MG63 (cell line): Measurements from ENCODE around the gene TP53I3. TPM values are rescaled to one million over a fixed set of nuclear protein-coding genes. Genes with fewer than 3 reads are reported as not detected.
"Not testable (repeated sequence)": the region's sequence is repeated elsewhere in the genome, so short reads cannot be mapped to it uniquely, and the experiment has no call there.

Experiments
- DNase-seq: peaks from one replicate; pipeline ENCODE4 v3.0.0-alpha.2; 2020
- H3K27me3 ChIP-seq: fragments of 250-450 bp; sonication (Bioruptor Pico); 2 replicates; pipeline ENCODE4 v1.5.1; 2020; ENCODE audit warnings: mild to moderate bottlenecking, moderate library complexity
- H3K36me3 ChIP-seq: fragments of 250-450 bp; sonication (Bioruptor Pico); 2 replicates; pipeline ENCODE4 v1.5.1; 2020; ENCODE audit warnings: mild to moderate bottlenecking, moderate library complexity
- H3K4me3 ChIP-seq: fragments of 250-450 bp; sonication (Bioruptor Pico); 2 replicates; pipeline ENCODE4 v1.5.1; 2020; ENCODE audit warnings: mild to moderate bottlenecking, moderate library complexity
- H3K9me3 ChIP-seq: fragments of 250-450 bp; sonication (Bioruptor Pico); 2 replicates; pipeline ENCODE4 v1.5.1; 2020; ENCODE audit warnings: mild to moderate bottlenecking, moderate library complexity
- total RNA-seq: library from RNA; depleted of rRNA; stranded (reverse); fragments of >200 nt; shearing (Covaris generic); gene quantifications from 2 replicates; pipeline ENCODE4 v1.2.3, GENCODE V29; 2014; ENCODE audit warnings: low replicate concordance; rRNA removed

Gene TP53I3
- 5.0 and 6.5 TPM in 2 replicates for total RNA-seq

GRCh38 chr2:24084386-24085199, at the start of gene TP53I3:
Gene TP53I3, minus strand, starts transcription at chr2:24084834. Its CDS starts 508 bp downstream, at chr2:24084326.
- DNase-seq = peak; percentile 88
- peak within 1 kb of the TSS; percentile 61 for H3K4me3 ChIP-seq
- no peaks in the 10 kb centered on the region; the same call in 1 of the 2 replicates for H3K36me3 ChIP-seq
- no peaks in the 10 kb centered on the region for H3K9me3 ChIP-seq
- no peaks in the 10 kb centered on the region for H3K27me3 ChIP-seq

GRCh38 chr2:24132543-24132942, 47.9 kb upstream of the TP53I3 start:
- H3K36me3 ChIP-seq = no peaks in the 10 kb centered on the region
- no peaks in the 10 kb centered on the region for H3K27me3 ChIP-seq
- no peak for DNase-seq
- no peak overlapping the region for H3K4me3 ChIP-seq
- no peaks in the 10 kb centered on the region for H3K9me3 ChIP-seq

GRCh38 chr2:24125956-24126355, 41.3 kb upstream of the TP53I3 start:
- Histone ChIP-seq H3K36me3 (no peaks in the 10 kb centered on the region), H3K27me3 (no peaks in the 10 kb centered on the region)
- no peak for DNase-seq

GRCh38 chr2:24123922-24124580, 39.4 kb upstream of the TP53I3 start:
- Histone ChIP-seq H3K9me3 (no peaks in the 10 kb centered on the region), H3K36me3 (no peaks in the 10 kb centered on the region), H3K4me3 (peak overlapping the region; percentile 72), H3K27me3 (no peaks in the 10 kb centered on the region)
- no peak for DNase-seq

More at GRCh38 chr2:24125956-24126355, 41.3 kb upstream of the TP53I3 start:
- H3K9me3 ChIP-seq = no peaks in the 10 kb centered on the region
- no peak overlapping the region for H3K4me3 ChIP-seq

GRCh38 chr2:24123195-24123921, 38.7 kb upstream of the TP53I3 start, which contains the start of the genes FAM228B and PFN4:
Gene FAM228B, plus strand, starts transcription at chr2:24123469. Its CDS starts 893 bp downstream, at chr2:24124362.
Gene PFN4, minus strand, starts transcription at chr2:24123334. Its CDS starts 799 bp downstream, at chr2:24122535.
- Histone ChIP-seq H3K9me3 (no peaks in the 10 kb centered on the region), H3K36me3 (no peaks in the 10 kb centered on the region), H3K27me3 (no peaks in the 10 kb centered on the region), H3K4me3 (peak within 1 kb of the TSS; percentile 72)
- DNase-seq = peak; percentile 90

- no peaks in the 10 kb centered on the region for H3K36me3 ChIP-seq
- H3K4me3 ChIP-seq = peak overlapping the region; percentile 72
- H3K9me3 ChIP-seq = no peaks in the 10 kb centered on the region
- no peak for DNase-seq
- H3K27me3 ChIP-seq = no peaks in the 10 kb centered on the region
Observed at GRCh38 chr2:24122366-24123194, 37.9 kb upstream of the TP53I3 start.

GRCh38 chr2:24121469-24121868, 36.8 kb upstream of the TP53I3 start:
- no peak overlapping the region for H3K4me3 ChIP-seq
- H3K9me3 ChIP-seq = no peaks in the 10 kb centered on the region
- no peaks in the 10 kb centered on the region for H3K27me3 ChIP-seq
- no peaks in the 10 kb centered on the region for H3K36me3 ChIP-seq
- DNase-seq = no peak

- Histone ChIP-seq H3K36me3 (no peaks in the 10 kb centered on the region), H3K4me3 (no peak overlapping the region), H3K27me3 (no peaks in the 10 kb centered on the region), H3K9me3 (no peaks in the 10 kb centered on the region)
- no peak for DNase-seq
Observed at GRCh38 chr2:24121066-24121465, 36.4 kb upstream of the TP53I3 start.

- H3K27me3 ChIP-seq = no peaks in the 10 kb centered on the region
- no peak for DNase-seq
- H3K4me3 ChIP-seq = no peak overlapping the region
- no peaks in the 10 kb centered on the region for H3K9me3 ChIP-seq
- H3K36me3 ChIP-seq = no peaks in the 10 kb centered on the region
Observed at GRCh38 chr2:24117902-24118301, 33.3 kb upstream of the TP53I3 start.

- Histone ChIP-seq H3K27me3 (no peaks in the 10 kb centered on the region), H3K36me3 (no peaks in the 10 kb centered on the region), H3K4me3 (no peak overlapping the region), H3K9me3 (no peaks in the 10 kb centered on the region)
- DNase-seq = no peak
Observed at GRCh38 chr2:24115057-24115456, 30.4 kb upstream of the TP53I3 start.

GRCh38 chr2:24111407-24111901, 26.8 kb upstream of the TP53I3 start:
- Histone ChIP-seq H3K27me3 (no peaks in the 10 kb centered on the region), H3K36me3 (no peaks in the 10 kb centered on the region), H3K9me3 (peaks cover 7% of the 10 kb centered on the region), H3K4me3 (no peak overlapping the region)
- no peak for DNase-seq

- Histone ChIP-seq H3K9me3 (peaks cover 7% of the 10 kb centered on the region), H3K27me3 (no peaks in the 10 kb centered on the region), H3K36me3 (no peaks in the 10 kb centered on the region), H3K4me3 (no peak overlapping the region)
- no peak for DNase-seq
Observed at GRCh38 chr2:24110660-24111303, 26.1 kb upstream of the TP53I3 start.

- not testable (repeated sequence) for H3K4me3 ChIP-seq, H3K36me3 ChIP-seq, H3K9me3 ChIP-seq, DNase-seq, H3K27me3 ChIP-seq
Observed at GRCh38 chr2:24109431-24109830, 24.8 kb upstream of the TP53I3 start.

GRCh38 chr2:24107336-24107735, 22.7 kb upstream of the TP53I3 start:
- no peak for DNase-seq
- no peak overlapping the region for H3K4me3 ChIP-seq
- no peaks in the 10 kb centered on the region for H3K36me3 ChIP-seq
- peaks cover 7% of the 10 kb centered on the region for H3K9me3 ChIP-seq
- no peaks in the 10 kb centered on the region for H3K27me3 ChIP-seq

GRCh38 chr2:24106786-24107185, 22.2 kb upstream of the TP53I3 start:
- H3K9me3 ChIP-seq = peaks cover 7% of the 10 kb centered on the region
- no peaks in the 10 kb centered on the region for H3K36me3 ChIP-seq
- H3K4me3 ChIP-seq = no peak overlapping the region
- no peaks in the 10 kb centered on the region for H3K27me3 ChIP-seq
- DNase-seq = no peak

GRCh38 chr2:24105816-24106215, 21.2 kb upstream of the TP53I3 start:
- peaks cover 7% of the 10 kb centered on the region for H3K9me3 ChIP-seq
- no peak for DNase-seq
- no peaks in the 10 kb centered on the region for H3K36me3 ChIP-seq
- H3K4me3 ChIP-seq = no peak overlapping the region
- H3K27me3 ChIP-seq = no peaks in the 10 kb centered on the region
